PC-3 (cell line): ENCODE results near the gene NFIC. TPM values are rescaled to one million over a fixed set of nuclear protein-coding genes. Genes with fewer than 3 reads are reported as not detected.

ENCODE experiments used
- ATAC-seq: fragments of 200-7000 bp; cut with Tn5 transposase; 2 replicates; pipeline ENCODE4 v1.9.1; 2020; ENCODE audit warnings: mild to moderate bottlenecking, moderate library complexity
- BruUV-seq: library from RNA; stranded (reverse); fragments of 400-500 nt; replicated peaks from 2 replicates; lab custom pipeline; 2021; lab: Mats Ljungman, UMichigan
- CTCF ChIA-PET: fragments of 300-600 bp; sonication (Branson Sonifier 250); formaldehyde crosslinking; loops from one replicate; lab custom pipeline; 2022; ENCODE audit warnings: antibody characterized with exemption; lab: Charles Lee
- POLR2A ChIA-PET: fragments of 300-600 bp; sonication (Branson Sonifier 250); formaldehyde crosslinking; loops from one replicate; lab custom pipeline; 2022; ENCODE audit warnings: antibody characterized with exemption; ENCODE audit not compliant: unreplicated experiment; lab: Charles Lee
- DNase-seq: peaks from one replicate; pipeline ENCODE4 v3.0.0-alpha.2; 2015
- H2AFZ ChIP-seq: fragments of 300-600 bp; sonication (generic); 2 replicates; pipeline ENCODE4 v1.6.0; 2016; ENCODE audit warnings: antibody characterized with exemption, low read length
- H3F3A ChIP-seq: fragments of 300-600 bp; sonication (generic); one replicate; pipeline ENCODE4 v1.6.0; 2017; ENCODE audit warnings: antibody characterized with exemption, low read length, control low read depth, mild to moderate bottlenecking; ENCODE audit not compliant: unreplicated experiment
- H3K27ac ChIP-seq: fragments of 300-600 bp; sonication (generic); 2 replicates; pipeline ENCODE4 v1.5.1; 2016; ENCODE audit warnings: mild to moderate bottlenecking, low read length
- H3K27me3 ChIP-seq: fragments of 300-600 bp; sonication (generic); 2 replicates; pipeline ENCODE4 v1.6.1; 2016; ENCODE audit warnings: low read length, mixed read lengths
- H3K36me3 ChIP-seq: fragments of 300-600 bp; sonication (generic); 2 replicates; pipeline ENCODE4 v1.6.1; 2016; ENCODE audit warnings: low read depth, mixed run types, low read length, mixed read lengths
- H3K4me1 ChIP-seq: fragments of 300-600 bp; sonication (generic); 2 replicates; pipeline ENCODE4 v1.5.1; 2016; ENCODE audit warnings: low read length; ENCODE audit not compliant: insufficient read depth
- H3K4me2 ChIP-seq: fragments of 300-600 bp; sonication (generic); 2 replicates; pipeline ENCODE4 v1.6.0; 2016; ENCODE audit warnings: low read length
- H3K4me3 ChIP-seq: fragments of 300-600 bp; sonication (generic); 2 replicates; pipeline ENCODE4 v1.5.1; 2016; ENCODE audit warnings: mild to moderate bottlenecking, low read length, mixed read lengths
- H3K79me2 ChIP-seq: fragments of 300-600 bp; sonication (generic); 2 replicates; pipeline ENCODE4 v1.6.1; 2017; ENCODE audit warnings: low read length, mixed read lengths
- H3K9ac ChIP-seq: fragments of 300-600 bp; sonication (generic); 2 replicates; pipeline ENCODE4 v1.6.0; 2016; ENCODE audit warnings: mild to moderate bottlenecking, low read length
- H3K9me2 ChIP-seq: fragments of 300-600 bp; sonication (generic); replicated peaks from 2 replicates; pipeline ENCODE4 v1.6.1; 2016; ENCODE audit warnings: mixed run types, low read length, mixed read lengths
- H3K9me3 ChIP-seq: fragments of 300-600 bp; sonication (generic); 2 replicates; pipeline ENCODE4 v1.6.1; 2016; ENCODE audit warnings: low read length, mixed read lengths
- H4K20me1 ChIP-seq: fragments of 300-600 bp; sonication (generic); 2 replicates; pipeline ENCODE4 v1.6.1; 2016; ENCODE audit warnings: low read length, mixed read lengths
- CTCF ChIP-seq: fragments of 300-600 bp; sonication (generic); conservative IDR thresholded peaks from 2 replicates; pipeline ENCODE4 v1.5.1; 2017; ENCODE audit warnings: antibody characterized with exemption, low read depth, mild to moderate bottlenecking, low read length
- EZH2 ChIP-seq: fragments of 300-600 bp; sonication (generic); IDR thresholded peaks from one replicate; pipeline ENCODE4 v1.6.1; 2017; ENCODE audit warnings: antibody characterized with exemption, mild to moderate bottlenecking, low read length; ENCODE audit not compliant: unreplicated experiment
- EZH2phosphoT487 ChIP-seq: fragments of 300-600 bp; sonication (generic); IDR thresholded peaks from 2 replicates; pipeline ENCODE4 v1.6.1; 2018; ENCODE audit warnings: mild to moderate bottlenecking, antibody characterized with exemption, low read length, borderline replicate concordance
- intact Hi-C: fragments of 100-400 bp; cut with micrococcal nuclease; formaldehyde crosslinking; loops from 2 replicates; pipeline ENCODE4 v1.9.0; 2023
- total RNA-seq: library from RNA; depleted of rRNA; stranded (reverse); fragments of >200 nt; gene quantifications from 2 replicates; pipeline ENCODE4 v1.2.3, GENCODE V29; 2014

The NFIC gene
- total RNA-seq, 1 experiment from 2014 or later, result 31.7 TPM

GRCh38 chr19:3448616-3449334 lies 82.4 kb downstream of the NFIC start:
- H3K4me3 ChIP-seq, result no peak overlapping the region
- ChIA-PET CTCF (no interaction called here), POLR2A (no interaction called here)
- no peaks in the 10 kb centered on the region for H3K27me3 ChIP-seq
- no peaks in the 10 kb centered on the region for H3K79me2 ChIP-seq
- BruUV-seq, result no TSS peak
- no peak overlapping the region for H3K9ac ChIP-seq
- no peaks in the 10 kb centered on the region for H3K9me2 ChIP-seq
- intact Hi-C loops, result no loop called here
- no peak overlapping the region for H2AFZ ChIP-seq
- no peaks in the 10 kb centered on the region for H3F3A ChIP-seq
- ATAC-seq (no peak), DNase-seq (no peak)
- no peak overlapping the region for H3K27ac ChIP-seq
- H3K4me2 ChIP-seq, result no peak overlapping the region
- H4K20me1 ChIP-seq, result no peaks in the 10 kb centered on the region
- H3K36me3 ChIP-seq, result peaks cover 5% of the 10 kb centered on the region
- TF ChIP-seq CTCF (no peak), EZH2phosphoT487 (no peak), EZH2 (no peak)
- no peaks in the 10 kb centered on the region for H3K9me3 ChIP-seq
- H3K4me1 ChIP-seq, result peaks cover 9% of the 10 kb centered on the region

- ATAC-seq (peak; percentile 90), DNase-seq (peak; percentile 74)
- no peak overlapping the region for H3K4me2 ChIP-seq
- H3K4me1 ChIP-seq, result peaks cover 9% of the 10 kb centered on the region
- no peak overlapping the region for H2AFZ ChIP-seq
- no peaks in the 10 kb centered on the region for H3F3A ChIP-seq
- intact Hi-C loops, result no loop called here
- no peak overlapping the region for H3K4me3 ChIP-seq
- BruUV-seq, result no TSS peak
- H4K20me1 ChIP-seq, result no peaks in the 10 kb centered on the region
- H3K9ac ChIP-seq, result peak overlapping the region; percentile 75
- H3K27ac ChIP-seq, result peak overlapping the region; percentile 89
- H3K27me3 ChIP-seq, result no peaks in the 10 kb centered on the region
- H3K79me2 ChIP-seq, result no peaks in the 10 kb centered on the region
- TF ChIP-seq EZH2phosphoT487, result no peak
- TF ChIP-seq CTCF, result no peak
- no peak for TF ChIP-seq EZH2
- CTCF ChIA-PET, result no interaction called here
- no peaks in the 10 kb centered on the region for H3K9me2 ChIP-seq
- H3K9me3 ChIP-seq, result no peaks in the 10 kb centered on the region
- POLR2A ChIA-PET, result no interaction called here
- peaks cover 5% of the 10 kb centered on the region; the same call in 1 of the 2 replicates for H3K36me3 ChIP-seq
These were observed 84.5 kb downstream of the NFIC start for GRCh38 chr19:3450796-3451411.

- CTCF ChIA-PET, result no interaction called here
These were observed 85.1 kb downstream of the NFIC start for GRCh38 chr19:3451451-3451866.

More at GRCh38 chr19:3451451-3451866, 85.1 kb downstream of the NFIC start:
- no peaks in the 10 kb centered on the region for H3K79me2 ChIP-seq
- no peaks in the 10 kb centered on the region for H3K9me3 ChIP-seq
- H3K27me3 ChIP-seq, result no peaks in the 10 kb centered on the region
- H3F3A ChIP-seq, result no peaks in the 10 kb centered on the region
- no peak for TF ChIP-seq EZH2phosphoT487
- TF ChIP-seq CTCF, result no peak
- no peak for TF ChIP-seq EZH2
- intact Hi-C loops, result no loop called here
- peaks cover 9% of the 10 kb centered on the region for H3K4me1 ChIP-seq
- ATAC-seq (no peak), DNase-seq (no peak)
- no peaks in the 10 kb centered on the region for H4K20me1 ChIP-seq
- no peak overlapping the region for H2AFZ ChIP-seq
- H3K27ac ChIP-seq, result peak overlapping the region; percentile 89
- H3K9me2 ChIP-seq, result no peaks in the 10 kb centered on the region
- POLR2A ChIA-PET, result no interaction called here
- BruUV-seq, result no TSS peak
- no peak overlapping the region for H3K4me3 ChIP-seq
- peaks cover 5% of the 10 kb centered on the region; the same call in 1 of the 2 replicates for H3K36me3 ChIP-seq
- H3K9ac ChIP-seq, result peak overlapping the region; percentile 75
- H3K4me2 ChIP-seq, result no peak overlapping the region
